IMR-90 (cell line): ENCODE measurements around the gene TCEA2. TPM values are rescaled to one million over a fixed set of nuclear protein-coding genes. Genes with fewer than 3 reads are reported as not detected.
A peak's percentile ranks its signal among the peaks of the same experiment; 100 is the strongest.

Source experiments
- ATAC-seq: fragments of 200-7000 bp; cut with Tn5 transposase; 2 replicates; pipeline ENCODE4 v1.9.1; 2020; ENCODE audit warnings: low read depth, mild to moderate bottlenecking, moderate library complexity
- BruUV-seq: library from RNA; stranded (reverse); fragments of 400-500 nt; replicated peaks from 2 replicates; lab custom pipeline; 2021; lab: Mats Ljungman, UMichigan
- CTCF ChIA-PET: fragments of 300-600 bp; formaldehyde crosslinking; extraction: SDS; loops from one replicate; lab custom pipeline; 2021; ENCODE audit warnings: antibody characterized with exemption; lab: Yijun Ruan, JAX
- POLR2A ChIA-PET: fragments of 300-600 bp; sonication (Branson Sonifier 250); formaldehyde crosslinking; loops from one replicate; lab custom pipeline; 2022; ENCODE audit warnings: antibody characterized with exemption; ENCODE audit not compliant: unreplicated experiment; lab: Charles Lee
- DNase-seq: peaks from one replicate; pipeline ENCODE4 v3.0.0; 2013
- H2AFZ ChIP-seq: replicated peaks from 2 replicates; pipeline ENCODE3; 2013; ENCODE audit warnings: low read length, mild to moderate bottlenecking; ENCODE audit not compliant: poor library complexity
- H2AK5ac ChIP-seq: 2 replicates; pipeline ENCODE4 v1.6.1; 2013; ENCODE audit warnings: low read depth, low read length, inconsistent platforms
- H2AK9ac ChIP-seq: replicated peaks from 2 replicates; pipeline ENCODE3; 2013; ENCODE audit warnings: mild to moderate bottlenecking, low read depth, low read length, moderate library complexity; ENCODE audit not compliant: poor library complexity
- H2BK120ac ChIP-seq: 2 replicates; pipeline ENCODE4 v1.6.1; 2013; ENCODE audit warnings: low read depth, low read length, inconsistent platforms
- H2BK15ac ChIP-seq: 3 replicates; pipeline ENCODE4 v1.6.1; 2013; ENCODE audit warnings: low read depth, low read length, inconsistent platforms
- H2BK20ac ChIP-seq: 2 replicates; pipeline ENCODE4 v1.6.1; 2013; ENCODE audit warnings: low read depth, mild to moderate bottlenecking, inconsistent platforms, low read length, moderate library complexity
- H2BK5ac ChIP-seq: 2 replicates; pipeline ENCODE4 v1.6.1; 2013; ENCODE audit warnings: mild to moderate bottlenecking, low read depth, low read length, inconsistent platforms; ENCODE audit not compliant: poor library complexity, severe bottlenecking
- H3K14ac ChIP-seq: replicated peaks from 2 replicates; pipeline ENCODE4 v1.6.1; 2013; ENCODE audit warnings: low read depth, low read length, inconsistent platforms
- H3K18ac ChIP-seq: 2 replicates; pipeline ENCODE4 v1.6.1; 2013; ENCODE audit warnings: low read depth, low read length, control low read depth
- H3K23ac ChIP-seq: 2 replicates; pipeline ENCODE4 v1.6.1; 2013; ENCODE audit warnings: low read depth, low read length, inconsistent platforms
- H3K27ac ChIP-seq: 2 replicates; pipeline ENCODE4 v1.5.1; 2013; ENCODE audit warnings: mild to moderate bottlenecking, control low read depth, low read length; ENCODE audit not compliant: insufficient read depth
- H3K27me3 ChIP-seq: 2 replicates; pipeline ENCODE4 v1.6.1; 2013; ENCODE audit warnings: low read length; ENCODE audit not compliant: control insufficient read depth, insufficient read depth
- H3K36me3 ChIP-seq: 2 replicates; pipeline ENCODE4 v1.6.1; 2013; ENCODE audit warnings: low read length, mixed read lengths; ENCODE audit not compliant: control insufficient read depth, insufficient read depth
- H3K4ac ChIP-seq: 2 replicates; pipeline ENCODE4 v1.6.1; 2013; ENCODE audit warnings: low read depth, low read length, inconsistent platforms
- H3K4me1 ChIP-seq: 2 replicates; pipeline ENCODE4 v1.6.1; 2013; ENCODE audit warnings: low read length, mixed read lengths; ENCODE audit not compliant: control insufficient read depth, insufficient read depth
- H3K4me2 ChIP-seq: 2 replicates; pipeline ENCODE4 v1.6.1; 2013; ENCODE audit warnings: low read depth, mild to moderate bottlenecking, control low read depth, low read length, moderate library complexity
- H3K4me3 ChIP-seq: 2 replicates; pipeline ENCODE4 v1.5.1; 2013; ENCODE audit warnings: low read depth, mild to moderate bottlenecking, control low read depth, low read length, moderate library complexity; ENCODE audit not compliant: insufficient read depth
- H3K56ac ChIP-seq: 2 replicates; pipeline ENCODE4 v1.6.1; 2013; ENCODE audit warnings: low read length, inconsistent platforms; ENCODE audit not compliant: insufficient read depth; ENCODE audit errors: extremely low read depth
- H3K79me1 ChIP-seq, 2 experiments: 2 replicates each; pipeline ENCODE4 v1.6.1; 2013; ENCODE audit warnings: low read length in 2 of 2, inconsistent platforms in 1 of 2, low read depth in 1 of 2
- H3K9ac ChIP-seq: 2 replicates; pipeline ENCODE4 v1.6.1; 2013; ENCODE audit warnings: low read depth, low read length, control low read depth
- H3K9me1 ChIP-seq: 2 replicates; pipeline ENCODE4 v1.6.1; 2013; ENCODE audit warnings: low read length, inconsistent platforms; ENCODE audit not compliant: insufficient read depth
- H3K9me3 ChIP-seq: 2 replicates; pipeline ENCODE4 v1.6.1; 2013; ENCODE audit warnings: low read length; ENCODE audit not compliant: control insufficient read depth, insufficient read depth
- H4K20me1 ChIP-seq: 2 replicates; pipeline ENCODE4 v1.6.1; 2013; ENCODE audit warnings: low read length, inconsistent platforms; ENCODE audit not compliant: insufficient read depth
- H4K5ac ChIP-seq: 2 replicates; pipeline ENCODE4 v1.6.1; 2013; ENCODE audit warnings: mild to moderate bottlenecking, low read depth, low read length, control low read depth
- H4K8ac ChIP-seq, 2 experiments: 2 replicates each; pipeline ENCODE4 v1.6.1; 2013; ENCODE audit warnings: low read depth in 2 of 2, low read length in 2 of 2, control low read depth in 1 of 2, inconsistent platforms in 1 of 2
- H4K91ac ChIP-seq: 2 replicates; pipeline ENCODE4 v1.6.1; 2013; ENCODE audit warnings: low read depth, low read length, inconsistent platforms; ENCODE audit not compliant: insufficient read depth
- BHLHE40 ChIP-seq: fragments of 150-350 bp; IDR thresholded peaks from 2 replicates; pipeline ENCODE4 v1.6.1; 2016; ENCODE audit warnings: mild to moderate bottlenecking, low read depth, low read length
- CEBPB ChIP-seq: IDR thresholded peaks from 2 replicates; pipeline ENCODE4 v1.6.1; 2012; ENCODE audit warnings: low read depth, low read length, improper control_type of control experiment
- CHD1 ChIP-seq: IDR thresholded peaks from 2 replicates; pipeline ENCODE4 v1.6.1; 2012; ENCODE audit warnings: low read depth, low read length, improper control_type of control experiment
- CTCF ChIP-seq: conservative IDR thresholded peaks from 2 replicates; pipeline ENCODE4 v1.5.1; 2012; ENCODE audit warnings: mild to moderate bottlenecking, low read depth, low read length, improper control_type of control experiment
- ELK1 ChIP-seq: fragments of 150-350 bp; IDR thresholded peaks from 2 replicates; pipeline ENCODE4 v1.6.1; 2016; ENCODE audit warnings: low read depth, mild to moderate bottlenecking, low read length, moderate library complexity, borderline replicate concordance
- FOS ChIP-seq: fragments of 150-350 bp; IDR thresholded peaks from 2 replicates; pipeline ENCODE4 v1.6.1; 2016; ENCODE audit warnings: low read depth, low read length
- MAFK ChIP-seq: IDR thresholded peaks from 2 replicates; pipeline ENCODE4 v1.6.1; 2012; ENCODE audit warnings: low read depth, low read length, improper control_type of control experiment
- MAZ ChIP-seq: IDR thresholded peaks from 2 replicates; pipeline ENCODE4 v1.6.1; 2012; ENCODE audit warnings: low read depth, mild to moderate bottlenecking, low read length, improper control_type of control experiment, moderate library complexity, borderline replicate concordance
- MXI1 ChIP-seq: IDR thresholded peaks from 2 replicates; pipeline ENCODE4 v1.6.1; 2012; ENCODE audit warnings: low read depth, mild to moderate bottlenecking, low read length, moderate library complexity, borderline replicate concordance
- NFE2L2 ChIP-seq: fragments of 150-350 bp; IDR thresholded peaks from 2 replicates; pipeline ENCODE4 v1.6.1; 2016; ENCODE audit warnings: low read depth, mild to moderate bottlenecking, low read length
- POLR2A ChIP-seq: IDR thresholded peaks from 2 replicates; pipeline ENCODE4 v1.6.1; 2012; ENCODE audit warnings: mild to moderate bottlenecking, low read depth, low read length
- RAD21 ChIP-seq: IDR thresholded peaks from 2 replicates; pipeline ENCODE4 v1.6.1; 2012; ENCODE audit warnings: low read length, improper control_type of control experiment
- RCOR1 ChIP-seq: IDR thresholded peaks from 2 replicates; pipeline ENCODE4 v1.6.1; 2012; ENCODE audit warnings: mild to moderate bottlenecking, low read length, improper control_type of control experiment; ENCODE audit not compliant: insufficient replicate concordance
- RFX5 ChIP-seq: IDR thresholded peaks from 2 replicates; pipeline ENCODE4 v1.8.0; 2012; ENCODE audit warnings: low read depth, mild to moderate bottlenecking, low read length, moderate library complexity
- SMC3 ChIP-seq: fragments of 150-350 bp; IDR thresholded peaks from 2 replicates; pipeline ENCODE4 v1.6.1; 2016; ENCODE audit warnings: low read depth, mild to moderate bottlenecking, antibody characterized with exemption, low read length, moderate library complexity
- WGBS, 2 experiments: methylation state at CpG; one replicate each; pipeline versions ENCODE4 v1.1.5 to v1.1.7; 2013; ENCODE audit warnings: missing lambda C conversion rate in 2 of 2; ENCODE audit not compliant: insufficient read length in 1 of 2; ENCODE audit errors: extremely low coverage in 2 of 2; 5-methylcytosine and 5-hydroxymethylcytosine counted together
- dilution Hi-C: fragments of 300-500 bp; cut with HindIII; formaldehyde crosslinking; loops from one replicate; pipeline ENCODE4 v1.14.3; 2018; ENCODE audit warnings: low sequenced_read_pairs; ENCODE audit not compliant: unreplicated experiment
- in situ Hi-C: fragments of 300-500 bp; cut with MboI; formaldehyde crosslinking; loops from 3 replicates; pipeline ENCODE4 v1.14.3; 2019; ENCODE audit warnings: low sequenced_read_pairs, inconsistent platforms, mixed read lengths
- intact Hi-C: fragments of 100-400 bp; cut with micrococcal nuclease; formaldehyde crosslinking; loops from 2 replicates; pipeline ENCODE4 v1.10.0; 2022
- polyA plus RNA-seq, 3 experiments: library from polyadenylated mRNA; depleted of rRNA; stranded (reverse); fragments of >200 nt; gene quantifications; 2 replicates each; pipeline ENCODE4 v1.2.3, GENCODE V29; 2012; ENCODE audit warnings: low replicate concordance in 1 of 3
- total RNA-seq: library from RNA; depleted of rRNA; stranded (reverse); fragments of >200 nt; gene quantifications from 2 replicates; pipeline ENCODE4 v1.2.3, GENCODE V29; 2012

Gene TCEA2
- total and polyA plus RNA-seq, 2 of the 4 experiments (the other 2 are of a cell fraction) = 9.3 to 30.0 TPM

- CTCF ChIA-PET = no interaction called here
- intact Hi-C loops = no loop called here
- peaks cover 19% of the 10 kb centered on the region for H3K27me3 ChIP-seq
Measured at GRCh38 chr20:64079273-64080012, 16.4 kb downstream of the TCEA2 start, which contains the start of gene RGS19. Gene RGS19, minus strand, starts transcription at chr20:64079518. Its CDS starts 2,632 bp downstream, at chr20:64076886.

More at GRCh38 chr20:64079273-64080012, 16.4 kb downstream of the TCEA2 start, which contains the start of gene RGS19:
- Histone ChIP-seq H3K23ac (peak within 1 kb of the TSS; percentile 1; the same call in 1 of the 2 replicates), H3K9ac (peak within 1 kb of the TSS; percentile 70), H2BK5ac (no peak within 1 kb of the TSS), H2AK9ac (peak within 1 kb of the TSS; percentile 91), H3K9me1 (no peaks in the 10 kb centered on the region), H2AK5ac (peak within 1 kb of the TSS; percentile 64), H4K91ac (peak within 1 kb of the TSS; percentile 37; the same call in 1 of the 2 replicates), H2BK120ac (0 out of 2 replicates have a peak within 1 kb of the TSS, but pooled peaks have one; percentile 23), H3K4me1 (peaks cover 17% of the 10 kb centered on the region), H2BK15ac (no peak within 1 kb of the TSS; the same call in 2 of the 3 replicates), H2BK20ac (no peak within 1 kb of the TSS), H3K9me3 (no peaks in the 10 kb centered on the region), H3K4me3 (peak within 1 kb of the TSS; percentile 88), H3K4ac (peak within 1 kb of the TSS; percentile 70), H3K79me1 (peaks cover 6 to 8% of the 10 kb centered on the region in 2 experiments; a peak in 3 of 4 replicates), H3K27ac (peak within 1 kb of the TSS; percentile 30; the same call in 1 of the 2 replicates), H3K36me3 (peaks cover 9% of the 10 kb centered on the region; the same call in 1 of the 2 replicates), H2AFZ (peak within 1 kb of the TSS; percentile 93), H4K20me1 (peaks cover 13% of the 10 kb centered on the region), H3K56ac (peak within 1 kb of the TSS; percentile 11; the same call in 1 of the 2 replicates), H3K14ac (peak within 1 kb of the TSS; percentile 50), H4K8ac (peak within 1 kb of the TSS; percentile 74 to 95), H4K5ac (peak within 1 kb of the TSS; percentile 43), H3K4me2 (peak within 1 kb of the TSS; percentile 78), H3K18ac (no peak within 1 kb of the TSS; the same call in 1 of the 2 replicates)
- in situ Hi-C loops = no loop called here
- POLR2A ChIA-PET = no interaction called here
- DNase-seq (peak; percentile 64), ATAC-seq (peak; percentile 81)
- 0% methylated on average over 22 of the region's 73 CpGs; no CpG with 5 or more reads in 1 of the 2 experiments for WGBS, 2 experiments
- dilution Hi-C loops = no loop called here
- BruUV-seq = no TSS peak
- no peak for TF ChIP-seq POLR2A
- TF ChIP-seq FOS = no peak
- no peak for TF ChIP-seq ELK1
- peak; percentile 39 for TF ChIP-seq MAZ
- no peak for TF ChIP-seq RFX5
- peak; percentile 43; the same call in 1 of the 2 replicates for TF ChIP-seq BHLHE40
- TF ChIP-seq RAD21 = no peak
- TF ChIP-seq RCOR1 = no peak
- 0 out of 2 replicates have a peak, but pooled peaks have one; percentile 16 for TF ChIP-seq MXI1
- no peak for TF ChIP-seq CEBPB
- TF ChIP-seq SMC3 = no peak
- no peak for TF ChIP-seq CHD1
- no peak for TF ChIP-seq CTCF
- no peak for TF ChIP-seq MAFK
- TF ChIP-seq NFE2L2 = no peak
